Uterus (tissue), 4 donors: ENCODE data around the gene HDAC1. TPM values are rescaled to one million over a fixed set of nuclear protein-coding genes. Genes with fewer than 3 reads are reported as not detected.

ENCODE experiments used
- DNase-seq, 2 donors: peaks; one replicate each; pipeline ENCODE4 v3.0.0-alpha.2; 2019 to 2020
- H3K27ac ChIP-seq, 2 donors: fragments of 200-600 bp; sonication (generic); 1 replicate in 1 of 2; 2 replicates in 1 of 2; pipeline ENCODE4 v1.5.1; 2016 to 2018
- H3K27me3 ChIP-seq, 2 donors: fragments of 200-600 bp; sonication (generic); one replicate each; pipeline ENCODE4 v1.5.1; 2018 to 2019; ENCODE audit warnings: control low read depth in 1 of 2
- H3K36me3 ChIP-seq, 2 donors: fragments of 200-600 bp; sonication (generic); one replicate each; pipeline ENCODE4 v1.5.1; 2019; ENCODE audit warnings: control low read depth in 1 of 2
- H3K4me1 ChIP-seq, 2 donors: fragments of 200-600 bp; sonication (generic); one replicate each; pipeline ENCODE4 v1.5.1; 2018 to 2019; ENCODE audit warnings: control low read depth in 1 of 2
- H3K4me3 ChIP-seq, 2 donors: fragments of 200-600 bp; sonication (generic); 1 replicate in 1 of 2; 2 replicates in 1 of 2; pipeline ENCODE4 v1.5.1; 2018 to 2019; ENCODE audit warnings: mild to moderate bottlenecking in 1 of 2
- H3K9me3 ChIP-seq, 2 donors: fragments of 200-600 bp; sonication (generic); one replicate each; pipeline ENCODE4 v1.5.1; 2019; ENCODE audit warnings: control low read depth in 1 of 2
- POLR2A ChIP-seq, 2 donors: fragments of 450-650 bp; IDR thresholded peaks; one replicate each; pipeline ENCODE4 v1.6.1; 2016; ENCODE audit warnings: antibody characterized with exemption in 2 of 2, mild to moderate bottlenecking in 1 of 2, moderate library complexity in 1 of 2
- intact Hi-C: fragments of 100-400 bp; cut with DNase I; formaldehyde crosslinking; loops from one replicate; pipeline ENCODE4 v1.15.1; 2023; ENCODE audit warnings: low total_unique reads
- total RNA-seq, 4 donors: library from RNA; depleted of rRNA in 3 of 4; stranded (reverse); fragments of >200 nt in 3 of 4; gene quantifications; one replicate each; pipeline versions ENCODE4 v1.1.0 to v1.2.4, GENCODE V29; 2014 to 2023
- TF ChIP-seq, protein P1 (sequence below), 4 experiments: fragments of 200-600 bp in 2 of 4; fragments of 450-650 bp in 2 of 4; sonication (generic) in 2 of 4; IDR thresholded peaks; one replicate each; pipeline ENCODE4 v1.5.1; 2016 to 2019; ENCODE audit warnings: antibody characterized with exemption in 4 of 4, mild to moderate bottlenecking in 2 of 4, moderate library complexity in 1 of 4
- donor health status: DM: yes; HTN: yes; CAD: no.

HDAC1 gene
- total RNA-seq, 4 donors from 2014 or later = 27.4 to 161 (median 91.2) TPM

DNA sequence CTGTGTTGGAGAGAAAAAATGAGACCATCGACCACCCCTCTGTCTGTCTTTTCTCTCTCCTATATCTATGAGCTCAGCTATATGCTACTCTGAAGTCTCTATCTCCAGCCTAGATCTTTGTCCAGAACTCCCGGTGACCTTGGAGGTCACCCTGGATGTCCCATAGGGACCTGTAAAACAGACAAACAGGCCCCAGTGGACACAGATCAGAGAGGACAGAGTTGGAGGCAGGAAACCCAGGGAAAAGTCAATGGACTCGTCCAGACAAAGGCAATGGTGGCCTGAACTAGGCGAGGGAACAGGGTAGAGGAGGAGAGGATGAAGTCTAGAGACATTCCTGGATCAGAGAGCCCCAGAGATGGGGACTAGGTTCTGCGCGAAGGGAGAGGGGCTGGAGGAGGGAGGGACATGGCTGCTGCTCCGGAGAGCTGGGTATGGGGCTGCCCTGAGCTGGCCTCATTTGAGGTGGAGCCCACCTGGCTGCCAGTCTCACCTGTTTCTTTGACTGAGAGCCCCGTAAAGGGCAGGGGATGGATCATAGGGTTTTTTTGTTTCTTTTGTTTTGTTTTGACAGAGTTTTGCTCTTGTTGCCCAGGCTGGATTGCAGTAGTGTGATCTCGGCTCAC lies 54.8 kb downstream of the HDAC1 start:
- TF ChIP-seq, protein P1, sequence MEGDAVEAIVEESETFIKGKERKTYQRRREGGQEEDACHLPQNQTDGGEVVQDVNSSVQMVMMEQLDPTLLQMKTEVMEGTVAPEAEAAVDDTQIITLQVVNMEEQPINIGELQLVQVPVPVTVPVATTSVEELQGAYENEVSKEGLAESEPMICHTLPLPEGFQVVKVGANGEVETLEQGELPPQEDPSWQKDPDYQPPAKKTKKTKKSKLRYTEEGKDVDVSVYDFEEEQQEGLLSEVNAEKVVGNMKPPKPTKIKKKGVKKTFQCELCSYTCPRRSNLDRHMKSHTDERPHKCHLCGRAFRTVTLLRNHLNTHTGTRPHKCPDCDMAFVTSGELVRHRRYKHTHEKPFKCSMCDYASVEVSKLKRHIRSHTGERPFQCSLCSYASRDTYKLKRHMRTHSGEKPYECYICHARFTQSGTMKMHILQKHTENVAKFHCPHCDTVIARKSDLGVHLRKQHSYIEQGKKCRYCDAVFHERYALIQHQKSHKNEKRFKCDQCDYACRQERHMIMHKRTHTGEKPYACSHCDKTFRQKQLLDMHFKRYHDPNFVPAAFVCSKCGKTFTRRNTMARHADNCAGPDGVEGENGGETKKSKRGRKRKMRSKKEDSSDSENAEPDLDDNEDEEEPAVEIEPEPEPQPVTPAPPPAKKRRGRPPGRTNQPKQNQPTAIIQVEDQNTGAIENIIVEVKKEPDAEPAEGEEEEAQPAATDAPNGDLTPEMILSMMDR (IDR thresholded peaks at IDR 0.05) = no peak
- TF ChIP-seq POLR2A (IDR thresholded peaks at IDR 0.05) = no peak
- no peaks in the 10 kb centered on the region for H3K27me3 ChIP-seq
- H3K36me3 ChIP-seq = no peaks in the 10 kb centered on the region
- no peaks in the 10 kb centered on the region for H3K4me1 ChIP-seq
- H3K27ac ChIP-seq = no peak overlapping the region
- intact Hi-C loops = no loop called here
- H3K9me3 ChIP-seq = no peaks in the 10 kb centered on the region
- DNase-seq = no peak
- no peak overlapping the region for H3K4me3 ChIP-seq

DNA sequence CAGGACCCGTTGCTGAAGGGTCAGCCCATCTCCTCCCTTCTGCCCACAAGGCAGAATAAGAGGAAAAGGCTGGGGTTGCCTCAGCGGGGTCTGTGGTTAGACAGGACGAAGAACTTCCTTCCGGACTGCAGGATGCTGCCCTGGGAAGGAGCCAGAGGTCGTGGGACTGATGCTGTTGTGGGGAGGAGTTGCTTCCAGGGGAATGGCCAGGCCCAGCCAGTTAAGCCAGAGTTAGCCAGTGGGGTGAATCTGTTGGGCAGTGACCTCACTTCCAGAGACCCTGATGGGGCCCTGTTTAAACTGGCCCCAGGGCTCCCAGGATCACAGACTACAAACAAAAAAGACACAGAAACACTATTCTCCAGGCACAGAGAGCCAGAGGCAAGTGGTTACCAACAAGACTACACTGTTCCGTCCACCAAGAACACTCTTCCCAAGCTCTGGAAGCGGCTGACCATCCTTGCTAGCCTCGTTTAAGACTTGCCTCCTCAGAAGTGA lies 57.4 kb downstream of the HDAC1 start:
- TF ChIP-seq, protein P1 (IDR thresholded peaks at IDR 0.05) = no peak
- TF ChIP-seq POLR2A (IDR thresholded peaks at IDR 0.05) = no peak
- peaks cover 12 to 22% of the 10 kb centered on the region in 2 donors for H3K4me1 ChIP-seq
- no peaks in the 10 kb centered on the region for H3K36me3 ChIP-seq
- H3K27me3 ChIP-seq = no peaks in the 10 kb centered on the region
- H3K4me3 ChIP-seq = no peak overlapping the region
- H3K27ac ChIP-seq = peak overlapping the region; percentile 5 to 17
- no peaks in the 10 kb centered on the region for H3K9me3 ChIP-seq
- no peak for DNase-seq
- intact Hi-C loops = no loop called here

DNA sequence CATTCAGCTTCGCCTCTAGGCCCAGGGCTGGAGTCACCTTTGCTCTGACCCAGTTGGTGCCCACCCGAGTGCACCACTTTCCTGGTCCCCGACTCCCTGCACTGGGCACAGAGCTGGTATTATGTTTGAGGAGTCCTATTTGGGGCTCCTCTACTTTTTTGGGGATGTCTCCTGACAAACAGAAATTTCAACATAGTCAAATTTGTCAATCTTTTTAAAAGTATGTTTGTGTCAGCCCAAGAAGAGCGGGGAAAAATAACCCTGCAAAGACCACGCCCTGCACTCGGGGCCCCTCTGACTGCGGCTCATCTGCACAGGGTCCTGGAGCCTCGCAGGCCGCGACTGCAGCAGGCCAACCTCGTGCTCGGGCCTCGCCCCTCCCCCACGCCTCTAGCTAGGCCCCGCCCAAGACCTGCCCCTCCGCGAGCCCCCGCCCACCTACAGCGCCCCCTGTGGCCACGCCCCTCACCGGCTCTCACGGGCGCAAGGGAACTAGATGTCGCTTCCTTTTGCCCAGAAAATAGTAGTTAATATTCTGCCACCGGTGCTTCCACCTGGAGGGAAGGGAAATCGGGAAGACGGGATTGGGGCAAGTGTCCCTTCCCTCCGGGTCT lies 59.0 kb downstream of the HDAC1 start:
- Histone ChIP-seq H3K4me1 (peaks cover 12 to 28% of the 10 kb centered on the region in 2 donors), H3K27me3 (no peaks in the 10 kb centered on the region), H3K9me3 (no peaks in the 10 kb centered on the region), H3K36me3 (no peaks in the 10 kb centered on the region), H3K27ac (peak overlapping the region; percentile 90 to 96), H3K4me3 (peak overlapping the region; percentile 42 to 69)
- intact Hi-C loops = no loop called here
- TF ChIP-seq, protein P1 (IDR thresholded peaks at IDR 0.05) = peak; percentile 56 to 81 (median 72)
- no peak for TF ChIP-seq POLR2A (IDR thresholded peaks at IDR 0.05)
- no peak for DNase-seq

DNA sequence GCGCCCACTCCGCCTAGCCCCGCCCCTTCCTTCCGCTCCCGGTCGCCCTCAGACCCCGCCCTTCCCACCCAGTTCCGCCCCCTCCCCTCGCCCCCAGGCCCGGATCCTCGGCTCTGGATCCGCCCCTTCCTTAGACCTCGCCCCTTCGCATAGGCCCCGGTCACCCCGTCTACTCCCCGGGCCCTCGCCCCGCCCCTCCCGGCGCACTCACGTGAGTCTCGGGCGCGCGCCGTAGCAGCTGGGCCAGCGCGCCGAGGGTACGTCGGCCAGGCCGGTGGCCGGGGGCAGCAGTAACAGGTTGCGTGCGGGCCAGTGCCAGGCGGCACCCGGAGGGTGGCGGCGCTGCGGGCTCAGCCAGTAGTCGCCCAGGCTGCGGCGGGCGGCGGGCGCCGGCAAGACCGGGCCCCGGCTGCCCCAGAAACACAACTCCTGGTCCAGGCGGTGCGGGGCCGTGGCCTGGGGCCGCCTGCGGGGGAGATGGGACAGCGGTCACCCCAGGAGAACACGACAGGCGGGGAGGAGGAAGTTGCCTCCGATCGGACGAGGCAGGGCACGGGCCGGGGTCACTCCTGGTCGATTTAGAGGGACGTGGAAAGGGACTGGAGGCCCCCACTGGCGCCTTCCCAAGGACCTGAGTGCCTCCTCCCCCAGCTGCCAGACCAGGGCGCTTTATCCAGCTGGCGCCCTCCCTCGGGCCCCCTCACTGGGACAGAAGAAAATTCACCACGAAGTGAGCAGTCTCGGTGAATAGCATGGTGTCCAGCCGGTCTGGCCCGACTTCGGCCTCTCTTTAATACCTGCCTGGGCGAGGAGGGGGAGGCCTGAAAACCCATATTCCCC lies 59.7 kb downstream of the HDAC1 start:
- Histone ChIP-seq H3K27me3 (no peaks in the 10 kb centered on the region), H3K4me3 (peak overlapping the region; percentile 42 to 69), H3K36me3 (no peaks in the 10 kb centered on the region), H3K4me1 (peaks cover 12 to 28% of the 10 kb centered on the region in 2 donors), H3K9me3 (no peaks in the 10 kb centered on the region), H3K27ac (peak overlapping the region; percentile 90 to 96)
- TF ChIP-seq, protein P1 (IDR thresholded peaks at IDR 0.05) = no peak
- TF ChIP-seq POLR2A (IDR thresholded peaks at IDR 0.05) = peak; percentile 86 to 97
- intact Hi-C loops = no loop called here
- peak; percentile 94 to 96 for DNase-seq
